Transverse colon (tissue), 4 donors: ENCODE data around the gene VAV2. TPM values are rescaled to one million over a fixed set of nuclear protein-coding genes. Genes with fewer than 3 reads are reported as not detected.
A peak's percentile ranks its signal among the peaks of the same experiment; 100 is the strongest.

ENCODE experiments used
- DNase-seq: peaks from one replicate; pipeline ENCODE4 v3.0.0-alpha.2; 2019
- H3K27ac ChIP-seq, 4 donors: fragments of 200-600 bp; sonication (generic); 2 replicates each; pipeline ENCODE4 v1.5.1; 2016 to 2018; ENCODE audit warnings: inconsistent platforms in 4 of 4
- H3K27me3 ChIP-seq: fragments of 200-600 bp; sonication (generic); 2 replicates; pipeline ENCODE4 v1.5.1; 2017; ENCODE audit warnings: inconsistent platforms
- H3K36me3 ChIP-seq, 4 donors: fragments of 200-600 bp; sonication (generic); 2 replicates each; pipeline ENCODE4 v1.5.1; 2017 to 2019; ENCODE audit warnings: inconsistent platforms in 4 of 4
- H3K4me1 ChIP-seq, 4 donors: fragments of 200-600 bp; sonication (generic); 2 replicates each; pipeline ENCODE4 v1.5.1; 2017 to 2020; ENCODE audit warnings: inconsistent platforms in 4 of 4
- H3K4me3 ChIP-seq, 4 donors: fragments of 200-600 bp; sonication (generic); 1 replicate in 1 of 4; 2 replicates in 3 of 4; pipeline versions ENCODE4 v1.5.1 to v1.6.1; 2017 to 2019; ENCODE audit warnings: inconsistent platforms in 4 of 4
- H3K9me3 ChIP-seq, 2 donors: fragments of 200-600 bp; sonication (generic); 2 replicates each; pipeline ENCODE4 v1.5.1; 2017 to 2019; ENCODE audit warnings: inconsistent platforms in 2 of 2
- EP300 ChIP-seq: sonication (generic); formaldehyde crosslinking; IDR thresholded peaks from one replicate; pipeline ENCODE4 v1.6.1; 2017; ENCODE audit warnings: antibody characterized with exemption, low read depth
- POLR2A ChIP-seq: fragments of 450-650 bp; IDR thresholded peaks from one replicate; pipeline ENCODE4 v1.6.1; 2016; ENCODE audit warnings: antibody characterized with exemption, mild to moderate bottlenecking, moderate library complexity
- POLR2AphosphoS5 ChIP-seq, 3 donors: sonication (generic); formaldehyde crosslinking; IDR thresholded peaks; one replicate each; pipeline ENCODE4 v1.6.1; 2016; ENCODE audit warnings: antibody characterized with exemption in 3 of 3
- WGBS, 2 donors: methylation state at CpG; one replicate each; pipeline ENCODE4 v1.1.5; 2018; ENCODE audit warnings: low coverage in 1 of 2; 5-methylcytosine and 5-hydroxymethylcytosine counted together
- in situ Hi-C, 4 donors: fragments of 200-750 bp; cut with MboI; loops; one replicate each; pipeline versions ENCODE4 v1.15.0 to v1.15.1; 2017; ENCODE audit warnings: low sequenced_read_pairs in 3 of 4, low pct_ligation_motif_present in 1 of 4, low pct_unique_long_range_greater_than_20kb in 1 of 4
- intact Hi-C: fragments of 100-400 bp; cut with DNase I; formaldehyde crosslinking; loops from one replicate; pipeline ENCODE4 v1.15.1; 2023; ENCODE audit warnings: low total_unique reads
- total RNA-seq, 4 donors: library from RNA; depleted of rRNA; stranded (reverse); fragments of >200 nt; gene quantifications; one replicate each; pipeline ENCODE4 v1.1.0, GENCODE V29; 2016
- TF ChIP-seq, protein P1 (sequence below), 5 experiments: fragments of 200-600 bp in 3 of 5; fragments of 450-650 bp in 2 of 5; sonication (generic) in 3 of 5; IDR thresholded peaks; 1 replicate in 2 of 5; 2 replicates in 3 of 5; pipeline ENCODE4 v1.5.1; 2016 to 2017; ENCODE audit warnings: antibody characterized with exemption in 5 of 5, inconsistent platforms in 3 of 5, mild to moderate bottlenecking in 2 of 5, moderate library complexity in 1 of 5

The VAV2 gene
- total RNA-seq, 4 donors from 2014 or later = 8.2 to 52.4 (median 24.5) TPM

DNA sequence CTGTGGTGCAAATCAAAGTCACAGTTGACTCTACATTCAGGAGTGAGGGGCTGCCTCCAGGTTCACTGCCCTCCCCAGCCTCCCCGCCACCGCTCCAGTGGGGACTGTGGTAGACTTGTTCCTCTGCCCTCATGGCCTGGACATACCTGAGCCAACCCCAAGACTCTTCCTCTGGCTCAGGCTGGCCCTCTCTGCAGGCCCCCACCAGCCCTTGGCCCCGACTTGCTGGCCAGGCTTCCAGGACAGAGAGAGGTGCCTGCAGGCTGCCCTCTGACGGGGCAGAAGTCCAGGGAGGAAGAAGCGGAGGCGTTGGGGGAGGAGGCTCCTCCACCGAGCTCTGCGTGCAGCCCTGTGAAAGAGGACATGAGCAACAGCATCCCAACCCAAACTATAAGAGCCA, 251.2 kb downstream of the VAV2 start:
- peaks cover 10% of the 10 kb centered on the region for H3K27me3 ChIP-seq
- intact Hi-C loops = no loop called here
- H3K27ac ChIP-seq = no peak overlapping the region
- TF ChIP-seq EP300 (no peak), POLR2A (no peak), POLR2AphosphoS5 (IDR thresholded peaks at IDR 0.05) (no peak)
- TF ChIP-seq, protein P1, sequence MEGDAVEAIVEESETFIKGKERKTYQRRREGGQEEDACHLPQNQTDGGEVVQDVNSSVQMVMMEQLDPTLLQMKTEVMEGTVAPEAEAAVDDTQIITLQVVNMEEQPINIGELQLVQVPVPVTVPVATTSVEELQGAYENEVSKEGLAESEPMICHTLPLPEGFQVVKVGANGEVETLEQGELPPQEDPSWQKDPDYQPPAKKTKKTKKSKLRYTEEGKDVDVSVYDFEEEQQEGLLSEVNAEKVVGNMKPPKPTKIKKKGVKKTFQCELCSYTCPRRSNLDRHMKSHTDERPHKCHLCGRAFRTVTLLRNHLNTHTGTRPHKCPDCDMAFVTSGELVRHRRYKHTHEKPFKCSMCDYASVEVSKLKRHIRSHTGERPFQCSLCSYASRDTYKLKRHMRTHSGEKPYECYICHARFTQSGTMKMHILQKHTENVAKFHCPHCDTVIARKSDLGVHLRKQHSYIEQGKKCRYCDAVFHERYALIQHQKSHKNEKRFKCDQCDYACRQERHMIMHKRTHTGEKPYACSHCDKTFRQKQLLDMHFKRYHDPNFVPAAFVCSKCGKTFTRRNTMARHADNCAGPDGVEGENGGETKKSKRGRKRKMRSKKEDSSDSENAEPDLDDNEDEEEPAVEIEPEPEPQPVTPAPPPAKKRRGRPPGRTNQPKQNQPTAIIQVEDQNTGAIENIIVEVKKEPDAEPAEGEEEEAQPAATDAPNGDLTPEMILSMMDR (IDR thresholded peaks at IDR 0.05) = no peak
- in situ Hi-C loops = no loop called here
- no peaks in the 10 kb centered on the region for H3K36me3 ChIP-seq
- peaks cover 0 to 15% (median 10%) of the 10 kb centered on the region in 4 donors for H3K4me1 ChIP-seq
- WGBS, 2 donors = 71% methylated on average over 8 of the region's 8 CpGs; no CpG with 5 or more reads in 1 of the 2 donors
- DNase-seq = no peak
- no peaks in the 10 kb centered on the region for H3K9me3 ChIP-seq
- no peak overlapping the region for H3K4me3 ChIP-seq

DNA sequence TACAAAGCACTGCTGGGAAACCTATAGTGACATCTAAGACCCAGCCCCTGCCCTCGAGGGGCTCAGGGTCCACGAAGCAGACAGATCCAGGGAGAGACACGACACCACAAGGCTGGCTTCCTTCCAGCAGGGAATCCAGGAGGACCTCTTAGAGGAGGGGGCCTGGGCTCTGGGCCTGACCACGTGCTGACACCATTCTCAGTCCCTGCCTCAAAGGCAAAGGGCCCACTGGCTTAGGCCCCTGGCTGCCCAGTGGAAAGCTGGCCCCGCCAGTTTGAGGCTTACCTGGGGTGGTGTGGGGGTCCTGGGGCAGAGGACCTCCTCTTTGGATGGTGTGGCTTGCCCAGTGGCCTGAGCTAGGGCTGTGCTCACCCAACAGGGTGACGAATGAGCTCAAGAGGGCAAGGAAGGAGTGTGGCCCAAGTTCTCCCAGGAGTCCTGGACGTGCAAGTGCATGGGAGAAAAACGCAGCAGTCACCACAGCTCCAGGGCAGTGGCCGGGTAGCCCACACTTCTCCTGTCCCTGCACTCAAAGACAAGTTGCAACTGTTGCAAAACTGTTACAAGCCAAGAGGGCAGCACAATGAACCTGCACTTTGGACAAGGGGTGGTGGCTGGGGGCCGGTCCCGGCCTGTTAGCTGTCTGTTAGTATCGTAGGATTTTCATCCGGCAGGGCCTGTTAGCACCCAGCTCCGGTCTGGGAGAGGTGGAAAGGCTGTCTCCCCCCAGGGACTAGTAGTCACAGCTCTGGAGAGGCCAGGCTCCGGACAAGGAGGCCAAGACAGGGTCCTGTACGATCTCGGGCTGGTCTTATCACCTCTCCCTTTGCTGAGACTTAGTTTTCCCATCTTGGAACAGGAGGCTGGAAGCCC, 252.5 kb downstream of the VAV2 start:
- Histone ChIP-seq H3K27me3 (peaks cover 9% of the 10 kb centered on the region), H3K27ac (no peak overlapping the region), H3K4me1 (peaks cover 0 to 15% (median 10%) of the 10 kb centered on the region in 4 donors), H3K36me3 (no peaks in the 10 kb centered on the region), H3K4me3 (no peak overlapping the region), H3K9me3 (no peaks in the 10 kb centered on the region)
- no peak for TF ChIP-seq POLR2A
- TF ChIP-seq, protein P1 (IDR thresholded peaks at IDR 0.05) = no peak
- no peak for TF ChIP-seq EP300
- TF ChIP-seq POLR2AphosphoS5 (IDR thresholded peaks at IDR 0.05) = no peak
- 82% methylated on average over 16 of the region's 17 CpGs; no CpG with 5 or more reads in 1 of the 2 donors for WGBS, 2 donors
- no peak for DNase-seq
- intact Hi-C loops (no loop called here), in situ Hi-C loops (no loop called here)

DNA sequence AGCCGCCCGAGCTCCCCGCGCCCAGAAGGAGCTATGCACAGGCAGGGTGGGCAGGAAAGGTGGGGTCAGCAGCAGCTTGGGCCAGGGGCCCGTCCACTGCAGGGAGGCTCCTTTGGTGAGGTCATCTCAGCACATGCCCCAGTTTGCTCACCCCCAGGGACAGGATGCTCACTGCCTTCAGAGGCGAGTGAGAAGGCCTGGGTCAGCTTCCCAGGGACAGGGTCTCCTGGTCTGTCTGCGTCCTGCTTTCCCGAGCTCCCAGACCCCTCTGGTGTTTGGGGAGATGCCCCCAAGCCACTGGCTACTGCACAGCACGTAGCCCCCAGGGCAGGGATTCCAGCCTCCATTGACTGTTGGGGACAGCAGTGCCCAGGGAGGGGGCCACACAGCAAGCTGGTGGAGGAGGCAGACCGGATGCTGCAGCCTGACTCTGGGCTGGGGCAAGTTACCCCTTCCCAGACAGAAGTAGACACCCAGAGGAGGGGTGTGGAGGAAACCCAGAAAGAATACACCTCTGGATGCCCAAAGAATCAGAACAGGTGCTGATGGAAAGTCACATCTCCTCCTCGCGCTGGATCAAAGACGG, 253.4 kb downstream of the VAV2 start:
- H3K4me3 ChIP-seq = peak overlapping the region in 1 of 4 donors; percentile 51
- in situ Hi-C loops = no loop called here
- WGBS, 2 donors = 75 to 80% methylated on average over 3 to 12 of the region's 13 CpGs

More for the DNA sequence above, 253.4 kb downstream of the VAV2 start:
- Histone ChIP-seq H3K27ac (no peak overlapping the region), H3K4me1 (peaks cover 0 to 15% (median 10%) of the 10 kb centered on the region in 4 donors), H3K27me3 (peaks cover 2% of the 10 kb centered on the region), H3K9me3 (no peaks in the 10 kb centered on the region), H3K36me3 (no peaks in the 10 kb centered on the region)
- TF ChIP-seq, protein P1 (IDR thresholded peaks at IDR 0.05) = no peak
- no peak for TF ChIP-seq EP300
- TF ChIP-seq POLR2A = no peak
- no peak for TF ChIP-seq POLR2AphosphoS5 (IDR thresholded peaks at IDR 0.05)
- intact Hi-C loops = no loop called here
- DNase-seq = no peak
